Muscle layer of duodenum (tissue), 2 donors: ENCODE measurements around the gene TCF19.
A peak's percentile ranks its signal among the peaks of the same experiment; 100 is the strongest.

Experiments used
- H3K27ac ChIP-seq: one replicate; pipeline ENCODE4 v1.7.0; 2013; ENCODE audit warnings: mild to moderate bottlenecking, low read length
- H3K27me3 ChIP-seq: one replicate; pipeline ENCODE4 v1.7.0; 2013; ENCODE audit warnings: low read depth, mild to moderate bottlenecking, control low read depth, low read length
- H3K36me3 ChIP-seq, 2 donors: one replicate each; pipeline ENCODE4 v1.7.0; 2013; ENCODE audit warnings: low read length in 2 of 2, control low read depth in 1 of 2, mild to moderate bottlenecking in 1 of 2; ENCODE audit not compliant: insufficient read depth in 2 of 2, control insufficient read depth in 1 of 2
- H3K4me1 ChIP-seq, 2 donors: one replicate each; pipeline ENCODE4 v1.7.0; 2013; ENCODE audit warnings: low read length in 2 of 2, mild to moderate bottlenecking in 2 of 2, control low read depth in 1 of 2, moderate library complexity in 1 of 2; ENCODE audit not compliant: insufficient read depth in 2 of 2, control insufficient read depth in 1 of 2
- H3K4me3 ChIP-seq, 2 donors: one replicate each; pipeline ENCODE4 v1.7.0; 2013; ENCODE audit warnings: low read length in 2 of 2, low read depth in 1 of 2, mild to moderate bottlenecking in 1 of 2
- H3K9me3 ChIP-seq, 2 donors: one replicate each; pipeline ENCODE4 v1.7.0; 2013; ENCODE audit warnings: low read length in 2 of 2, control low read depth in 1 of 2, mild to moderate bottlenecking in 1 of 2; ENCODE audit not compliant: control insufficient read depth in 1 of 2
- donor health status: healthy.

The TCF19 gene

GRCh38 chr6:31203345-31203979 is 45.1 kb downstream of the TCF19 start:
- Histone ChIP-seq H3K27me3 (no peaks in the 10 kb centered on the region), H3K36me3 (peaks cover 0 to 5% of the 10 kb centered on the region in 2 donors), H3K4me3 (peak overlapping the region; percentile 50 to 95), H3K4me1 (peaks cover 13 to 28% of the 10 kb centered on the region in 2 donors), H3K27ac (peak overlapping the region; percentile 94), H3K9me3 (peaks cover 0 to 9% of the 10 kb centered on the region in 2 donors)

GRCh38 chr6:31204751-31205145 is 46.4 kb downstream of the TCF19 start:
- Histone ChIP-seq H3K9me3 (peaks cover 0 to 9% of the 10 kb centered on the region in 2 donors), H3K4me3 (no peak overlapping the region), H3K27me3 (no peaks in the 10 kb centered on the region), H3K36me3 (peaks cover 0 to 5% of the 10 kb centered on the region in 2 donors), H3K4me1 (peaks cover 16 to 26% of the 10 kb centered on the region in 2 donors), H3K27ac (peak overlapping the region; percentile 10)

GRCh38 chr6:31205638-31206037 is 47.2 kb downstream of the TCF19 start:
- H3K4me3 ChIP-seq = no peak overlapping the region
- no peaks in the 10 kb centered on the region for H3K27me3 ChIP-seq
- H3K27ac ChIP-seq = peak overlapping the region; percentile 31
- peaks cover 0 to 5% of the 10 kb centered on the region in 2 donors for H3K9me3 ChIP-seq
- H3K36me3 ChIP-seq = peaks cover 0 to 5% of the 10 kb centered on the region in 2 donors
- peaks cover 16 to 26% of the 10 kb centered on the region in 2 donors for H3K4me1 ChIP-seq

GRCh38 chr6:31208506-31208905 is 50.1 kb downstream of the TCF19 start:
- Histone ChIP-seq H3K36me3 (no peaks in the 10 kb centered on the region), H3K4me1 (peaks cover 5 to 10% of the 10 kb centered on the region in 2 donors), H3K9me3 (no peaks in the 10 kb centered on the region), H3K27ac (no peak overlapping the region), H3K4me3 (no peak overlapping the region), H3K27me3 (no peaks in the 10 kb centered on the region)

GRCh38 chr6:31209137-31209536 is 50.7 kb downstream of the TCF19 start:
- Histone ChIP-seq H3K27ac (no peak overlapping the region), H3K27me3 (no peaks in the 10 kb centered on the region), H3K9me3 (no peaks in the 10 kb centered on the region), H3K4me3 (no peak overlapping the region), H3K36me3 (no peaks in the 10 kb centered on the region), H3K4me1 (peaks cover 3 to 4% of the 10 kb centered on the region in 2 donors)

- H3K4me1 ChIP-seq = peaks cover 0 to 3% of the 10 kb centered on the region in 2 donors
Measured at GRCh38 chr6:31210123-31210522, 51.7 kb downstream of the TCF19 start.

GRCh38 chr6:31210741-31211532 is 52.5 kb downstream of the TCF19 start:
- Histone ChIP-seq H3K27ac (no peak overlapping the region), H3K36me3 (no peaks in the 10 kb centered on the region), H3K4me3 (no peak overlapping the region), H3K9me3 (no peaks in the 10 kb centered on the region), H3K27me3 (no peaks in the 10 kb centered on the region), H3K4me1 (peaks cover 0 to 3% of the 10 kb centered on the region in 2 donors)

More at GRCh38 chr6:31210123-31210522, 51.7 kb downstream of the TCF19 start:
- H3K36me3 ChIP-seq = no peaks in the 10 kb centered on the region
- H3K9me3 ChIP-seq = no peaks in the 10 kb centered on the region
- no peak overlapping the region for H3K27ac ChIP-seq
- H3K27me3 ChIP-seq = no peaks in the 10 kb centered on the region
- no peak overlapping the region for H3K4me3 ChIP-seq
